ENCODE results near the gene POPDC3.

Gene POPDC3

GRCh38 chr6:105214668-105215067, 34.9 kb upstream of the POPDC3 start:
- no peak for DNase-seq (ENCODE audit: extremely low read depth, low read depth)
- TF ChIP-seq, protein P1, sequence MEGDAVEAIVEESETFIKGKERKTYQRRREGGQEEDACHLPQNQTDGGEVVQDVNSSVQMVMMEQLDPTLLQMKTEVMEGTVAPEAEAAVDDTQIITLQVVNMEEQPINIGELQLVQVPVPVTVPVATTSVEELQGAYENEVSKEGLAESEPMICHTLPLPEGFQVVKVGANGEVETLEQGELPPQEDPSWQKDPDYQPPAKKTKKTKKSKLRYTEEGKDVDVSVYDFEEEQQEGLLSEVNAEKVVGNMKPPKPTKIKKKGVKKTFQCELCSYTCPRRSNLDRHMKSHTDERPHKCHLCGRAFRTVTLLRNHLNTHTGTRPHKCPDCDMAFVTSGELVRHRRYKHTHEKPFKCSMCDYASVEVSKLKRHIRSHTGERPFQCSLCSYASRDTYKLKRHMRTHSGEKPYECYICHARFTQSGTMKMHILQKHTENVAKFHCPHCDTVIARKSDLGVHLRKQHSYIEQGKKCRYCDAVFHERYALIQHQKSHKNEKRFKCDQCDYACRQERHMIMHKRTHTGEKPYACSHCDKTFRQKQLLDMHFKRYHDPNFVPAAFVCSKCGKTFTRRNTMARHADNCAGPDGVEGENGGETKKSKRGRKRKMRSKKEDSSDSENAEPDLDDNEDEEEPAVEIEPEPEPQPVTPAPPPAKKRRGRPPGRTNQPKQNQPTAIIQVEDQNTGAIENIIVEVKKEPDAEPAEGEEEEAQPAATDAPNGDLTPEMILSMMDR (IDR thresholded peaks at IDR 0.05; ENCODE audit: low read depth, low read length), result no peak

- TF ChIP-seq, protein P1 (IDR thresholded peaks at IDR 0.05; ENCODE audit: low read depth, low read length), result no peak
- no peak for DNase-seq (ENCODE audit: extremely low read depth, low read depth)
These were observed 33.5 kb upstream of the POPDC3 start for GRCh38 chr6:105213272-105213671.

- TF ChIP-seq, protein P1 (IDR thresholded peaks at IDR 0.05; ENCODE audit: low read depth, low read length), result no peak
- no peak for DNase-seq (ENCODE audit: extremely low read depth, low read depth)
These were observed 32.8 kb upstream of the POPDC3 start for GRCh38 chr6:105212587-105212986.

DNA sequence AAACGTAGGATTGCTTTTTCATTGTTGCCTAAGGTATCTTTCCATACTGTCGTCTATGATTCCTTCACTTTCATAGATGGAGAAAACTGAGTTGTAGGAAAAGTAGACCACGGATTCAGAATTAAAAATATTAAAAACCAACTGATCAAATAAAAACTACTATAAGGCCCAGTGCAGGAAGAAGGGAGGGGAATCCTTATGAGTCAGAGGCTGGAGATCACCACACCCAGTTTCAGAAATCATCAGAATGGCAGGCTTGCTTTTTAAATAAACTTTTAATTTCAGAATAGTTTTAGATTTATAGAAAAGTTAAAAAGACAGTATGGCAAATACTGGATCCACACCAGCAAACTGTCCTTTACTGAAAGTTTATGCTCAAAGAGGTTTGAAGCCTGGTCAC, 32.0 kb upstream of the POPDC3 start:
- TF ChIP-seq, protein P1 (IDR thresholded peaks at IDR 0.05; ENCODE audit: low read depth, low read length), result no peak
- no peak for DNase-seq (ENCODE audit: extremely low read depth, low read depth)

DNA sequence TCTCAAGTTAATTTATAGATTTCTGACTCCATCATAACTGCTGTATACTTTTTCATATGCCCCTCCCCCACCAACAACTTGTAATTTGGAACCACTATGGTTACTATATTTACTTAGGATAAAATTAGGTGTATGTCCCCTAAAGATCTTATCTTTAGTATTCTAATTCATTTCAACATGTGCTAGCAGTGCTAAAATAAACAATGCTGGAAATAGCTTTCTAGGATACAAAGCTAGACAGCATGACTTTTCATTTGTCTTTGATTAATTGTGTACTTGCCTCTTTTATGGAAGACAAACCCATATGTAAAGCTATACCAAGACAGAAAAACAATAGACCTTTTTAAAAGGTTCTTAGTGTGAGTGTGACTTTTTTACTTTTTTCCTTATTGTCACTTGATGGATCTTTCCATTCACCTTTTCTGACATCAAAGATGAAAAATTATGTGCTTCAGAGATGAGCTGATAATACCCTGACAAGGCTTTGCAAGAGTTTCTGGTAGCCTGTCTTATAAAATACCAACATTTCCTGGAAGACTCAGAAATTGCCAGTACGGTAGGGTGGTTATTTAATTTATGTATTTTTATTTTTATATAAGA, 31.2 kb upstream of the POPDC3 start:
- DNase-seq (ENCODE audit: extremely low read depth, low read depth), result no peak
- TF ChIP-seq, protein P1 (IDR thresholded peaks at IDR 0.05; ENCODE audit: low read depth, low read length), result no peak

DNA sequence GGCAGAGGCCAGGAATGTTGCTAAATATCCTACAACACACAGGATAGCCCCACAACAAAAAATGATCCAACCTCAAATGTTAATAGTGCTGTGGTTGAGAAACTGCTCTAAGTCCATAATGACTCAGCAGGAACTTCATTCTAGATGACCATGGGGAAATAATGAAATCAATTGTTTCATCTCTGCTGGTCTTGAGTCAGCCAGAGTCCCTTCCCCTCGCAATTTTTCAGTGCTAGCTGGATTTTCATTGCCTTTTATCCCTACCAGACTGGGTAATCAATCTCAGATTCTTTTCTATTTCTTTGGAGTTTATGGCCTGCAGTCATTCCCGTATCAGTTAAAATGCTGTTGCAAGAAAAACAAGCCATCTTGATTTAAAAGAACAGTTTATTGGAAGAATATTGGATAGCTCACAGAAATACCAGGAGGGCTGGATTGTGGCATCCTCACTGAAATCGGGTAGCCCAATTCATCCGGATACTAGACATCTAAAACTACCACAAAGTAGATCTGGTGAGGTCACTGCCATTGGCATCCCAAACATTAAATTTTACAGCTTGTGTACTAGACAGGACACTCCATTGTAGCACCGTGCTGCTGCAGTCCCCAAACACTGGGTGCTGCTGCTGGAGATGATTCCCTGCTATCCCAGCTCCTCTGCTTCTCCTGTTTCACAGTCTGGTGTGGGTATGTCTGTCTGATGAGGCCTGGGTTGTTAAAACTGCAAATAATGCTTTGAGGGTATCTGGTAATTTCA, 30.3 kb upstream of the POPDC3 start:
- peak; percentile 37 for DNase-seq (ENCODE audit: extremely low read depth, low read depth)
- TF ChIP-seq, protein P1 (IDR thresholded peaks at IDR 0.05; ENCODE audit: low read depth, low read length), result no peak

DNA sequence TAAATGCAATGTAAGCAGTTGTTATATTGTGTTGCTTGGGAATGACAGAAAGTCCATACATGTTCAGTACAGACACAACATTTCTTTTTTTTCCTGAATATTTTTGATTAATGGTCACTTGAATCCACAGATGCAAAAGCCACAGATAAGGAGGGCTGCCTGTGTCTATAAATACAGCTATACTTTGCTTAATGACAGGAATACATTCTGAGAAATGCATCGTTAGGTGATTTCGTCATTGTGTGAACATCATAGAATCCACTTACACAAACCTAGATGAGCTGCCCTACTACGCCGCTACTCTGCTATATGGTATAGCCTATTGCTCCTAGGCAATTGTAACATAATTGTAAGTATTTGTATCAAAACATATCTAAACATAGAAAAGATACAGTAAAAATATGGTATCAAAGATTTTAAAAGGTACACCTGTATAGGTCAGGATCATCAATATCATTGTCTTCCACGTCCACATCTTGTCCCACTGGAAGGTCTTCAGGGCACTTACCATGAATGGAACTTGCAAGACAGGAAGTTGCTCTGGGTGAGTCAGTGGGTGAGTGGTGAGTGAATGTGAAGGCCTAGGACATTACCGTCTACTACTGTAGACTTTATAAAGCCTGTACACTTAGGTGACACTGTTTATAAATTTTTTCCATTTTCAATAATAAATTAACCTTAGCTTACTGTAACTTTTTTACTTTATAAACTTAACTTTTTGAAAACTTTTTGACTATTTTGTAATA, 27.9 kb upstream of the POPDC3 start:
- DNase-seq (ENCODE audit: extremely low read depth, low read depth), result no peak
- TF ChIP-seq, protein P1 (IDR thresholded peaks at IDR 0.05; ENCODE audit: low read depth, low read length), result no peak

Data from AG09319 (cell line).